HG03196 (cell line): ENCODE measurements around the gene MINAR1.

Experiments used
- ATAC-seq: cut with Tn5 transposase; IDR thresholded peaks from one replicate; pipeline ENCODE4 v1.9.1; 2021; ENCODE audit not compliant: unreplicated experiment

MINAR1 gene

DNA sequence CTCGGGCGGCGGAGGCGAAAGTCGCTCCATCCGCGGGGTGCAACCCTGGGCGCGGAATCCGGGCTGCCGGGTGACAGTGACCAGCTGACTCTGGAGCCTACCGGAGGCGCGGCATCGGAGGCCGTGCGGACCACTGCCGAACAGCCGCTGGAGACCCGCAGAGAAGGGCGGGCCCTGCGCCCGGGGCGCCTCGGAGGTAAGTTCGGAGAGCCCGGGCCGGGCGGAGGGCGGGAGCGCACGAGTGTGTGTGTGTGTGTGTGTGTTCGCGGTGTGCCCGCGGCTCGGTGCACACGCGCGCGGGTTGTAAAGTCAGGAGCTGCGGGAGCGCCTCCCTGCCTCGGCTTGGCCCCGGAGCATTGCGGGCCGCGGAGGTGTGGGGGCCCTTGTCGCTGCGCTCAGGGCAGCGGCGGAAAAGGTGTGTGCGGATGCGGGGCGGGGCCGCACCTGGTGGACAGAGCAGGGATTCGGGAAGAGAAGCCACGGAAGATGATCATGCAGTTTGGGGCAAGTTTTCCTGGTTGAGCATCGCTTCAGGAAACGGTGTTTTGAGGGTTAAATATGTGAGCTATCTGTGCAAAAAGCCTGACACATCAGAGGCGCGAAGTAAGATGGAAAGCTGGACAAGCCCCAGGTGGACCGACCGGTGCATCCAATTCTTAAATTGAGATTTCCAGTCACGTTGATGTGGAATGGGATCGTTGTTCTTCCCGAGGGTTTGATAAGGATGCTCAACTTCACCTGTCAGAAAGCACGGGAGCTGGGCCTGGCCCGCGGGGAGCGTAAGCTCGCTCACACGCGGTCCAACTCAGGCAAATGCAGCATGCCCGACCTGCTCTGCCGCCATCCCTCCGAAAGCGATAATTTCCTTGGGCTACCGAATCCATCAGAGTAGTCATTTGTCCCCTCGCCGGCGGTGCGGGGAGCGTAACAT, 474 bp downstream of the MINAR1 start:
- no peak for ATAC-seq

DNA sequence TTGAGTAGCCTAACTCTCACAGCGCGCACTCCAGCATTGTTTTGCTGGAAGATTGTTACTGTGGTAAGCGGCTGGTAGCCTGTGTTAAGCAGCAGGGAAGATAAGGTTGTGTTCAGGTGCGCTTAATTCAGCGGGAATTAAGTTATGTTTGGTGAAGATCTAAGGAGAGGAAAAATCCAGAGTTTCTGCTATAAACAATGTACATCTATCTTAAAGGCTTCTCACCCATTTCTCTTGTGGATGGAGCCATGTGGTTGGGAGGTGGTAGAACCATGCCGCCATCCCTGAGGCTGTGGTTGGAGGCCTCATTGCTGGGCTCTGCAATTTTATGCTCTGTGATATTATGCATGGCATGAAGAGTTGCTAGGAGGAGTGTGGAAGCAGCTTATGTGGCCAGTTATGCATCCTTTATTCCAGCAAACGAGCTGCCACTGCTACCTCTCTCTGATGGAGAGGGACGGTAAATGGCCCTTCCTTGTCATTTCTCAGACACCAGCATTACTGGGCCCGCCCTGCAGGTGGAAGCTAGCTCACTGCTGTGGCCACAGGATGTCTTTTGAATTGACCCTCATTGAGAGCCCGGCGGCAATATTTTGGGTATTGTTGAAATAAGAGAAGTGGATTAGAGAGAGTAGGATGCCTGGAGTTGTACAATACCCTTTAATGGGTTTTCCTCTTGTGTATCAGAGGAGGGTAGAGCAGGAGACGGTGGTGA, 1.3 kb downstream of the MINAR1 start:
- no peak for ATAC-seq

DNA sequence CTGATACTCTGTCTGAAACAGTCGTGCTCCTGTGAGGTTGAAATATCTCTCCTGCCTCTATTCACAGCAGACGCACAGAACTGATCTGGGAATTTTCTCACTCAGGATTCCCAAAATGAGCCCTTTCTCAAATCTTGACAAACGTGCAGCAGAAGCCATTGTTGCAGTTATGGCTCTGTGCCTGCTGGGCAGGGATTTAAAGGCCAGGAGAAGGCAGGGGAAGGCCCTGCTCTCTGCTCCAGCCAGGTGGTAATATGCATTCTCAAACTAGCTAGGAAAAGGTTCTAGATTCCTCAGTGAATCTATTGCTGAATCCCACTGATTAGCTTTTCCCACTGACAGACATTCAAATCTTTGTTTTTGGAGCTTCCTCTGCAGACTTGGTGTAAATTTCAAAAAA, 2.2 kb downstream of the MINAR1 start:
- ATAC-seq: no peak

DNA sequence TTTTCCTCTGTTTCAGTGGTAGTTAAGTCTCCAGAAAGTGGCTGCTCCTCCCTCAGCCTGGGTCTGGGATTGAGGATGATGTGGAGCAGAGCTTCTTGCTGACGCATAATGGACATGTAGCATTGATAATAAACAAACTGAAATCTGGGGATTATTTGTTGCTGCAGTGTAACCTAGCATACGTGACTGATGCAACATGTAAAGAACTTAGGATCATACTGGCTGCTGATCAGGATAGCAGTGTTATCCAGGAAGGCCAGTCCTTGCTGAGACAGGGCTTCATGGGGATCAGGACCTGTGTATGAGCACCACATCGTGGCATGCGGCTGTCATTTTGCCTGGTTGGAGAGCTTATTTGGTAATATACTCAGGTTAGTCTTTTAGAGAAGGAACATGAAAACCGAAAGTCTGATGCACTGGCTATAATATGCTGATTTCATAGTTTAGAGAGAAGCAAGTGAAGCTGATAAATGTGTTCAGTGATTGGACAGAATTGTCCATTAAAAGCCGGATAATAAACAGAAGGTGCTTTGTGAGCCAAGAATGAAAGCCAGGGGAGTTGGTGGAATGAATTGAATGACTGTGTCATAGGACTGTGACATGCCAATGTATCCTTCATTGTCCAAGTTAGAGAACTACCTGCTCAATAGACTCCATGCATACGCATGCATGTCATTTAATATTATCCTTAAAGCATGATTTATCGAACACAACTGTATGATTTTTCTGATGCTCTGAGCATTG, 4.1 kb downstream of the MINAR1 start:
- no peak for ATAC-seq

DNA sequence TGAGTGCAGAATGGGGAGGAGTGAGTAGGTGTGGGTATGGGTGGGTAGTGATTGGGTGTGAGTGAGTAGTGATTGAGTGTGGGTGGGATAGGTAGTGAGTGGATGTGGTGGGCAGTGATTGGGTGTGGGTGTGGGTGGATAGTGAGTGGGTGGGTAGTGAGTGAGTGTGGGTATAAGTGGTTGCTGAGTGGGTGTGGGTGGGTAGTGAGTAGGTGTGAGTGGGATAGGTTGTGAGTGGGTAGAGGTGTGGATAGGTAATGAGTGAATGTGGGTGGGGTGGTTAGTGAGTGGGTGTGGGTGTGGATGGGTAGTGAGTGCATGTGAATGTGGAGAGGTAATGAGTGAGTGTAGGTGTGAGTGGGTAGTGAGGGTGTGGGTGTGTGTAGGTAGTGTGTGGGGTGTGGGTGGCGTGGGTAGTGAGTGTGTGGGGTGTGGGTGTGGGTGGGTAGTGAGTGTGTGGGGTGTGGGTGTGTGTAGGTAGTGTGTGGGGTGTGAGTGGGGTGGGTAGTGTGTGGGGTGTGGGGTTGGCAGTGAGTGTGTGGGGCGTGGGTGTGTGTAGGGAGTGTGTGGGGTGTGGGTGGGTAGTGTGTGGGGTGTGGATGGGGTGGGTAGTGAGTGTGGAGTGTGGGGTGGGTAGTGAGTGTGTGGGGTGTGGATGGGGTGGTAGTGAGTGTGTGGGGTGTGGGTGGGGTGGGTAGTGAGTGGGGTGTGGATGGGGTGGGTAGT, 5.3 kb downstream of the MINAR1 start:
- no peak for ATAC-seq

DNA sequence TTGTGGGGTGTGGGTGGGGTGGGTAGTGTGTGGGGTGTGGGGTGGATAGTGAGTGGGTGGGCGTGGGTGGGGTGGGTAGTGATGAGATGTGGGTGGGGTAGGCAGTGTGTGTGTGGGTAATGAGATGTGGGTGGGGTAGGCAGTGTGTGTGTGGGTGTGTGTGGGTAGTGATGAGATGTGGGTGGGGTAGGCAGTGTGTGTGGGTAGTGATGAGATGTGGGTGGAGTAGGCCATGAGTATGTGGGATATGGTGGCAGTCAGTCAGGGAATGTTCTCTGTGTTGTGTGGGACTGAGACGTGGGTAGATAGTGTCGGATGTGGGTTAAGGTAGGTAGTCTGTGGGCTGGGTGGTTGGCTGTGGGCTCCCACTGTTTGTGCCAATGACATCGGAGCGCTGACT, 7.1 kb downstream of the MINAR1 start:
- ATAC-seq: no peak

DNA sequence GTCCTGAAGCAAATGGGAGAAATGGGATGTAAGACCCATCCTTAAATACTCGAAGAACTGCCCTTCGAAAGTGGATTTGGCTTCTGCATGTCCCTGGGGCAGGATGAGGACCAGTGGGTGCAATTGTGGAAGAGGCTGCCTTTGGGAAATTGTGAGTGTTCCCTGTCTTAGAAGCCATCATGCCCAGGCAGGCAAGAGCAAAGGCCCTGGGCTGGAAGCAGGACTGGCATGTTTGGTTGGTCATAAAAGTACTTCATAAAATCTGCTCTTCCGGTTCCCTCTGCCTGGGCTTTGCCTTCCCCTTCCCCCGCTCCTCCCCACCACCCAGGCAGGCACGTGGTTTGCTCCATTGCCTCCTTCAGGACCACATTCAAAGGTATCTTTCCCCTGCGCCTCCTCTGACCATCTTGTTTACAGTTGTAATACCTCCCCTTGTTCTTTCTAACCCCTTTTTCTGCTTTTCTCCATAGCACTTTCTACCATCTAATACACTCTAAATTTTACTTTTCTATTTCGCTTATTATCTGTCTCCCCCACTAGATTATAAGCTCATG, 8.3 kb downstream of the MINAR1 start:
- no peak for ATAC-seq

DNA sequence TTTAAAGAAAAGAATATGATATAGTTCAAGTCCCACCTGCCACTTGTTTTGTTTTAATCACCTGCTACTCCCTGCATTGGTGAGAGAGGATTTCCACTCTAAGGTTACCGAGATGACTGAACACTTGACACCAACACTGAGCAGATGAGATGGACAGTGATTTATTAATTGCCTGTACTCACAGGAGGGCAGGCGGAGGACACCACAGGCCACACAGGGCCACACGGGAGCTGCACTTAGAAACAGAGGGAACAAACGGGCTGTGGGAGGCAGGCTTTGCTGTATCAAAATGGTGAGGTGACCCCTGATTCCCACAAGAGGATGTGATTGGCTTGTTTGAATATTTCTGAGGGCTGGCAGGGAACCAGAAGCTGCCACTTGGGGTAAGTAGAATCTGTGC, 10.8 kb downstream of the MINAR1 start:
- no peak for ATAC-seq

DNA sequence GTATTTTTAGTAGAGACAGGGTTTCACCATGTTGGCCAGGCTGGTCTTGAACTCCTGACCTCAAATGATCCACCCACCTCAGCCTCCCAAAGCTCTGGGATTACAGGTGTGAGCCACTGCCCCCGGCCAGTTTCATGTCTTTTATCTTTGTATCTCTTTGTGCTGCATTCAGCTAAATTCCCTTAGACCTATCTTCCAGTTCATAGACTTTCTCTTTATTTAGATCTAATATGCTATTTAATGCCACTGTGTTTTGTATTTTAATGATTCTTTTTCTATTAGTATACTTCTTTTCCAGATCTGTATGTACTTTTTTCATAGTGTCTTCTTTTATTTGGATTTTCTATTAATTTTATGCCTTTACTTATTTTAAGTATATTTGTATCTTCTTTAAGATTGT, 14.9 kb downstream of the MINAR1 start:
- no peak for ATAC-seq

DNA sequence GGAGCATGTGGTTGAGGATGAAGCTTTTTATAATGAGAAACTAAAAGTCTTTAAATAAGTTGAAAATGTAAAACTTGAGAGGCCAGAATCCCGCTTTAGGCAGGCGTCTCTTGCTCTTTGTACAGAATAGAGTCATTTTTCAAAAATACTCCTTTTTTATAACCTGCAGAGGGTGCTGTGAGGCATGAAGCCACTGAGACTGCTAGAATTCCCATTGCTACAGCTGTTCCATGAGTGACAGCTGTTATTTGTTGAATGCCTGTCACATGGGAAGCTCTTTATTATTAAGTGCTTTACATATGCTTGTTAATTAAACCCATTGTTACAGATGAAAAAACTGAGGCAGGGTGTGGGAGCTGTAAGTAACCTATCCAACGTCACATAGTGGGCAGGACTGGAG, 18.5 kb downstream of the MINAR1 start:
- no peak for ATAC-seq

DNA sequence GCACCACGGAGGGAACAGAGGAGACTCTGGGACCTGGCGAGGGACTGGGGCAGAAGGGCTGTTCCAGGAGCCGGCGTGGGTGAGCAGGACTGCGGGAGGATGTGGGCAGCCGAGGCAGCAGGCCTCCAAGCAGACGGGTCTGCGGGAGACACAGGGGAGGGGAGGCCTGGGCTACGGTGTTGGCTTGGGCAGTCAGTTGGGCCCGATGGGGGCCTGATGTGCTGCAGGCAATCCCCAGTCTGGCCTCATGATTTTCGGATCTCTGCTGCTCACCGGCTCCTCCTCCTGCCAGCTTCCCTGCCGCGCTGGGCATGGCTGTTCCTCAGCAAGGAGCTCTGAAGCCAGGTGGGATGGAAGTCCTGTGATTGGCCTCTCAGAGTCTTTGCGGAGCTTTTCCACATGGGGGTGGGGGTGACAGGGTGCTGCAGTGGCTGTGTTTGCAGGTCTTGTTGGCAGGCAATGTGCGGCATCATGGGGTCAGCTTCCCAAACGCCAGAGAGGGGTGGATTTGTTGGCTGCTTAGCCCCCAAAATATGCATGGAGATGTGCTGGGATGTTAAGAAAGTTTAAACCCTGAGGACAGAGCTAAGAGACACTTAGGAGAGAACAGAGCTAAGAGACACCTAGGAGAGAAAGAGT, 19.3 kb downstream of the MINAR1 start:
- ATAC-seq: no peak

DNA sequence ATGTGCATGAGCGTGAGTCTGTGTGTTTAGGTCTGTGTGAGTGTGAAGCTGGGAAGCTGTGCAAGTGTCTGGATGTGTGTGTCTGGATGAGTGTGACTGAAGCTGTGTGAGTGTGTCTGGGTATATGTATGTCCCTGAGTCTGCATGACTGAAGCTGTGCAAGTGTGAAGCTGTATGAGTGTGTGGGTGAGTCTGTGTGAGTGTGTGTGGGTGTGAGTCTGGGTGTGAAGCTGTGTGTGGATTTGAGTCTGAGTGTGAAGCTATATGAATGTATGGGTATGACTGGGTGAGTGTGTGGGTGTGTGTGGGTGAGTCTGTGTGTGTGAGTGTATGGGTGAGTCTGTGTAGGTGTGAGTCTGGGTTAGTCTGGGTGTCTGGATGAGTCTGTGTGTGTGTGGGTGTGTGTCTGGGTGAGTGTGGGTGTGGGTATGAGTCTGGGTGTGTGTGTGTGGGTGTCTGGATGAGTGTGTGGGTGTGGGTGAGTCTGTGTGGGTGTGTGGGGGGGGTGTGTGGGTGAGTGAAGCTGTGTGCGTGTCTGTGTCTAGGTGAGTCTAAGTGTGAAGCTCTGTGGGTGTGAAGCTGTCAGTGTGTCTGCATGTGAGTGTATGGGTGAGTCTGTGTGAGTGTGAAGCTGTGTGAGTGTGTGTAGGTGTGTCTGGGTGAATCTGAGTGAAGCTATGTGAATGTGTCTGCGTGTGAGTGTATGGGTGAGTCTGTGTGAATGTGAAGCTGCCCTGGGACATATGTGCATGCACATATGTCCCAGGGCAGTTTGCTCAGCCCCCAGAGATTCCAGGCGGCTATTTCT, 20.3 kb downstream of the MINAR1 start:
- no peak for ATAC-seq

DNA sequence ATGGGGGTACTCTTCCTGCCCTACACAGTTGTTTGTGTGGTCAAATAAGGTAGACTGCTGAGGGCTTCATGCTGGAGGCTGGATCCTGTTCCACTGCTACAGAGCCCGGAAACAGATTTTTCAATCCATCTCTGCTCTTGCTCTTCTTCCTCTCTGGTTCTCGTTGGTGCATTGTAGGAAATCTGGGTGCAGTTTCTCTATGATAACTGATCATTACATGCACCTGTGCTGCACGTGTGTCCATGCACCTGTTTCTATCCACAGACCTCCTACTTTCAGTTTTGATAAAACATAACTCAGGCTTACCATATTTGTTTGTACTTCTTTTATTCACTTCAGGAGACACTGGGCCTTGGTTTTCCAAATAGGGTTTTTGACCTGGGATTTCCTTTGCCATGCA, 21.3 kb downstream of the MINAR1 start:
- ATAC-seq: no peak

DNA sequence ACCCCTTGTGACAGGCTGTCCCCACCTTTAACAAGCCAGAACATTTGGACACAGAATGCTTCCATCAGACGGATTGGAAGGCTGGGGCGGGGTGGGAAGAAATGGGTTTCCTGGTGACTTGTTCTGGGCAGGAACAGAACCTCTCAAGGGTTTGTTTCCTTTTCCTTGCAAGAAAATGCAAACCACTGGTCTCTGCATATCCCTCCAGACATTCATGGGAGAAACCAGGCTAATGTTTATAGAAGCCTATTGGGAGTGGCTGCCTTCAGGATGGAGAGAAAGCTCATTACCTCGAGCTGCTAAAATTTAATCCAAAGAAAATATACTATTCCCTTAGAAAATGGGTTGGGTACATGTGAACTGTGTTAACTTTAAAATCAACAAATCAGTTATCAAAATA, 21.9 kb downstream of the MINAR1 start:
- ATAC-seq: no peak

DNA sequence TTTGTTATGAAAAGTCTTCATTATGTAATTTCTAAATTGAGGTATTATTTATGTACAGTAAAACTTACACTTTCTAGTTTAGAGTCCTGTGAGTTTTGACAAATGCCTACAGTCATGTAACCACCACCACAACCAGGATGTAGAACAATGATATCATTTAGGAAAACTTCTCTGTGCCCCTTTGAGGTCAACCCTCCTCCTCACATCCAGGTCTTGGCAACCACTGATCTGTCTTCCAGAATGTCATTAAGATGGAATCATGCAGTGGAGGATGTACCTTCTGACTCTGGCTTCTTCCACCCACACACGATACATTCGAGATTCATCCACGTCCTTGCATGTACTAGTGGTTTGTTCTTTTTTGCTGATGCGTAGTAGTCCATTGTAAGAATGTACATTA, 23.2 kb downstream of the MINAR1 start:
- ATAC-seq: no peak

DNA sequence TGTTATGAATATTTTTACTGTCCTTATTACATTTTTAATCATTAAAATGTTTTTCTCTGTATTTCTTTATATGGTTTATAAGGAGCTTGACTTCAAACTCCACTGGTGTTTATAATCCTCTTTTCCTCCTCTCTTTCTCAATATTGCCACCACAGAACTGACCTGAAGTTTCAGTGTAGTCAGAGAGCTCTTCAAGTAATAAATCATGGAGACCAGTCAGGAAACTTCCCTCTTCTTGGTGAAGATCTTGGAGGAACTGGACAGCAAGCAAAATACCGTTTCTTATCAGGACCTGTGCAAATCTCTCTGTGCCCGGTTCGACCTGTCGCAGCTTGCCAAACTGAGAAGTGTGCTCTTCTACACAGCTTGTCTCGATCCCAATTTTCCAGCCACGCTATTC, 23.8 kb downstream of the MINAR1 start:
- no peak for ATAC-seq

DNA sequence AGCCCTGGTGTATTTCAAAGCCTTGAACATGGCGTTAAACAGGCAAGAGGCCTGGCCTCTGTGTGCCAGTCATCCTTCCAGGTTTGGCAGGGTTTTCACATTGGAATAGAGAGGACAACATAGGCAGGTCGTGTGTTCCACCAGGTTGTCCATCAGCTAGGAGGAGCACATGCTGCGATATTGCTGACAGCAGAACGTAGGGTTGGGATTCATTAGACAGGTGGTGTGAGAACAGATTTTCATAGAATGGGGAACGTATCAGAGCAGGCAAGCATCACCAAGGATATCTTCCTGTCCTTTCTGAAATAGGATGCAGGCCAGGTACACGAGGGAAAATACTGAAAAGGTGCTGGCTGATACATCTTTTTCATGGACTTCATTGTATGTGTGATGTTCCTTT, 26.4 kb downstream of the MINAR1 start:
- ATAC-seq: no peak

DNA sequence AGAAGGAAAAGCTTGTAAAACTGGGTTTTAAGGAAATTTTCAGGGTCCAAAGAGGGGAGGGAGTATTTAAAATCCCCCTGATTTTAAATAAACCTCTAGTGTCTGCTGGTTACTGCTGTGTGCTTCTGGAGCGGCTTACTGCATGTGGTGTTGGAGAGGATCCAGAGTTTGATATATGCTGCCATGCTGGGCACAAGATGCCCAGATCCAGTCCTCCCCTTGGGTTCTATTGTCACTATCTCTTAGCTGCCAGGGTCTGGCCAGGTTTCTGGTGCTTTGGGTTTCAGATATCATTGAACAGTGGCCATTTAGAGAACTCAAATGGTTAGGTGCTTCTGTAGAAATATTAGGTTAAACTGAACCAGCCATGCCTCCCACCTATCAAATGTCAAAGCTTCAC, 27.5 kb downstream of the MINAR1 start:
- ATAC-seq: no peak

DNA sequence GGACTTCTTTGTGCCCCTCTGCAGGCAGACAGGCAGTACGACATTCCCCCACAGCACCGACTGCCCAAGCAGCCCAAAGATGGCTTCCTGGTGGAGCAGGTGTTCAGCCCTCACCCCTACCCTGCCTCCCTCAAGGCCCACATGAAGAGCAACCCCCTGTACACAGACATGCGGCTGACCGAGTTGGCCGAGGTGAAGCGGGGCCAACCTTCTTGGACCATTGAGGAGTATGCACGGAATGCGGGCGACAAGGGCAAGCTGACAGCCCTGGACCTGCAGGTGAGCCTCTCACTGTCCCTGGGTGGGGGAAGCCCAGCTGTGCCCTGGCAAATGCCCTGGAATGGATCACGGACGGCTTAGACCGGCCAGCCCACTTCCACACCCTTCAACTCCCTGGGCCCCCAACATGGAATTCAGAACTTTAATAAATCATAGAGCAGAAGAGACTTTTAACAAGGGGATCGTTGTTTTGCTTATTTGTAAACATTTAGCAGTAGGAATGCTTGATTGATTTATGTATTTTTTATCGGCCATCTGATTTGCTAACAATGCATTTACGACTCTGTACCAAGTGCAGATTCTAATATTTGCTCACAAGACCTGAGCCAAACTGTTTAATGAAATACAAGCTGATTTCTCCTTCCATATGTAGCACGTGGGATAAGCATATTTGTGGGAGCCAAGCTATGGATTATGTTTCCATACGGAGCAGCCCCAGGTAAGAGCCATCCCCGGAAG, 31.1 kb downstream of the MINAR1 start:
- no peak for ATAC-seq
